NCI-H524 (cell line): ENCODE results near the gene HPSE.
"Not testable (repeated sequence)": the region's sequence is repeated elsewhere in the genome, so short reads cannot be mapped to it uniquely, and the experiment has no call there.

ENCODE experiments used
- DNase-seq, 2 experiments: peaks; one replicate each; lab custom pipeline; 2025; lab: John Stamatoyannopoulos, UW

The HPSE gene

DNA sequence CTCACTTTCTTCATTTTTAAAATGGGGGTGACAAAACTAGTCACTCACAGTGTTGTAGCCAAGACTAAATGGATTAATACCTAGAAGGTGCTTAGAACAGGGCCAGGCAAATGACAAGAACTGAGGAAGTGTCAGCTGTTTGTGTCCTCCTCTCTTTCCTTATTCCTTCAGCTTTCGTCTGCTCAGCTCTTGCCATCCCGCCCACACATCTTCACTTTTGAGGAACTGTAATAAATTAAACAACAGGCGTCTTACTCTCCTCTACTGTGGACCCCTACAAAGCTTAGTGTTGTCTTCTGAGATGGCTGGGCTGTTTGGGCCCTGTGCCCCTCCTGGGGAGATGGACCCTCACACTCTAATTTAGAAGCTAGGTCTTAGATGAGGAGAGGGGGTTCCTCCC is 2.7 kb downstream of the HPSE start:
- no peak for DNase-seq

DNA sequence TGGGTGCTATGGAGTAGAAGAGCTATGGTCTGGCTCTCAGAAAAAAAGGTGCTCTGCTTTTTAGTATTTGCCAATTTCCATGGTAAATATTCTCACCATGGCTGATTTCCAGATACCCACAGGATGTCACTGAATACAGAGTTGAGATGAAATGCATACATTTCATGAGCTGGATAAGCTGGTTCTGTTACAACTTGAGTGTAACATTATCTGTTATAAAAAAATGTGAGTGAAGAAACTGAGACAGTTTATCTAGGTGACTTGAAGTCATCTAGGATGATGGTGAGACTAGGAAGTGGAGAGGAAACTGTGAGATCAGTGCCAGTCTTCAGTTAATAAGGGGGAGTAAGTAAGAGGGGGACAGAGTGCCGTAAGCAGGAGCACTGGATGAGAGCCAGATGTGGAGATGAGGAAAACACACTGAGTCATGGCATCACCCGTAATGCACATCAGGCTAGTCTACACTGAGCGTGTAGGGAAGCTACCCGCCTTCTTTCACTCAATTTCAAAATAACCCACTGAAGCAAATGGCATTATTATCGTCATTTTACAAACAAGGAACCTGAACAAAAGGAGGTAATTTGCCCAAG is 5.0 kb downstream of the HPSE start:
- no peak for DNase-seq

DNA sequence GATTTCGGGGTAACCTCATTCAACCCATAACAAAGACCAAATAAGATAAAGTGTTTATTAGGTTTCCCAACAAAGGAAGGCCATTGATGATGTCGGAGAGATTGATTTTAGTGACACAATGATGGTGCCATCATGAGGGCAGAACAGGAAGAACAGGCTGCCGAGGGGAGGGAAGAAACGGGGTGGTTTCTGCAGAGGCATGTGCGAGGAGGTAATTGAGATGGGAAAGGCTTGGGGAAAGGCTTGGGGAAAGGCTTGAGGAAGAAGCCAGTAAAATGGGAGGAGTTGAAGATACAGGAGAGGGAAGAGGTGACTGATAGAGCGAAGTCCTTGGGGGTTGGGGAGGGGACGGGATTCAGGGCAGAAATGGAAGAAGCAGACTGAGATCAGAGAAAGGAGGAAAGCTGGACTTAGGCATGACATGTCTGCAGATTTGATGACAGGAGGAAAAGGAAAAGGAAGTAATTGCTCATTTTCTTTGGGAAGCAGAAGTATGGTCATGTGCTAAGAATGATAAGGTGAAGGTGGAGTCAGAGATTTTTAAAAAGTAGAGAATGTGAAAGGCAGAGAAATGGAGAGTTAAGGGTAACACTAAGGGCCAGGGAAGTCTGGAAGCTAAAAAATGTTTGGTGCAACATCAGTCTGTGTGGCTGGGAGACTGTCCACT is 6.0 kb downstream of the HPSE start:
- no peak for DNase-seq

- no peak for DNase-seq
Observed at GRCh38 chr4:83326546-83326945, 8.1 kb downstream of the HPSE start.

- DNase-seq: not testable (repeated sequence)
Observed at GRCh38 chr4:83325306-83325705, 9.3 kb downstream of the HPSE start.

- no peak for DNase-seq
Observed at GRCh38 chr4:83323136-83323535, 11.5 kb downstream of the HPSE start.

- DNase-seq: no peak
Observed at GRCh38 chr4:83320548-83320947, 14.1 kb downstream of the HPSE start.

DNA sequence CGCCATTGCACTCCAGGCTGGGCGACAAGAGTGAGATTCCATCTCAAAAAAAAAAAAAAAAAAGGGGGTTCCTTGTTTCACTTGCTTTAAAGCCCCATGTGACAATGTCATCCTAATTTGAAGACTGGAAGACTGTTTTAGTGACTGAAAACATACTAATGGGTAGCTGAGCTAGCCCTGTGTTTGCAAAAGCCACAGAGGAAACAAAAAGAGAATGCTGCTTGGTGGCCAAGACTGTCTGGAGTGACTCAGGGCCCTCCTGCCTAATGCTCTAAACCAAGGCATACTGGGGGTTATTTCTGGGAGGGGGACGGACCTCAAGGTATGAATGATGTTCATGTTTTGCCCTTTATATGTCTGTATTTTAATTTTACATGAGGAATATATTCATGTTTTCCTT is 16.0 kb downstream of the HPSE start:
- no peak for DNase-seq

DNA sequence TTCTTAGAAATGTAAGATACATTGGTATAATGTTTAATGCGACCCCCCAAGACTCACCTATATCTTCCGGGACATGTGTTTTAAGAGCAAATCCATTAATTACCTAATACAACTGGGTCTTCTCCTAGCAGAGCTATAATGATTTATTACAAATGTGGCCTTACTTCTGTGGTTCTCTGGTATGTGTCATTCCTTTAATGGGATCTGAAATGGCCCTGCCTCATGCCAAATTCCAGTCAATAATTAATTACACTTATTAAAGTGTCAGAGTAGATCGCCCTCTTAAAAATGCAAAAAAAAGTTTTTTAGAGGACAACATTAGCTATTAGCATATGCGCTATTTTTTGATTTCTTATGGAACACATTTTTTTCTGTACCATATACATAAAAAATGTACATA is 17.0 kb downstream of the HPSE start:
- no peak for DNase-seq

DNA sequence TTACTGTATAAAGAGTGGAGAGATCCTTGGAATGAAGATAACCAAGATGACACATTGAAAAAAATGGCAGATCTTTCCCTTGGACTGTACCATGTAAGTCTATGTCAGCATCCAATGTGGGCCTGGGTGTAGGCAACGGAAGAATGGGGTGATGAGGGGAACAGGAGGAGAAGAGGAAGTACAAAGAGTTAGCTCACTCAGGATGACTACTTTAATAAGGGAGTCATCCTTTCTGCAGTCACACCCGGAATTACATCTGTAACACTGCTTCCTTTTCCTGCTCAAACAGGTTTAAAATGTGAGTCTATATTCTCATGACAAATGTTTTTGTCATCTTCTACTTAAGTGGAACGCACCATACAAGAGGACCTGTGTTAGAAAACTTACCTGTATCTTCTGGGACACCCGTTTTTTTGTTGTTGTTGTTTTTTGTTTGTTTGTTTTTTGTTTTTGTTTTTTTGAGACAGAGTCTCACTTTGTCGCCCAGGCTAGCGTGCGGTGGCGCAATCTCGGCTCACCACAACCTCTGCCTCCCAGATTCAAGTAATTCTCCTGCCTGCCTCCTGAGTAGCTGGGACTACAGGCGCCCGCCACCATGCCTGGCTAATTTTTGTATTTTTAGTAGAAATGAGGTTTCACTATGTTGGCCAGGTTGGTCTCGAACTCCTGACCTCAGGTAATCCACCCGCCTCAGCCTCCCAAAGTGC is 18.0 kb downstream of the HPSE start:
- no peak for DNase-seq

- DNase-seq: no peak
Observed at GRCh38 chr4:83315341-83315870, 19.2 kb downstream of the HPSE start.

DNA sequence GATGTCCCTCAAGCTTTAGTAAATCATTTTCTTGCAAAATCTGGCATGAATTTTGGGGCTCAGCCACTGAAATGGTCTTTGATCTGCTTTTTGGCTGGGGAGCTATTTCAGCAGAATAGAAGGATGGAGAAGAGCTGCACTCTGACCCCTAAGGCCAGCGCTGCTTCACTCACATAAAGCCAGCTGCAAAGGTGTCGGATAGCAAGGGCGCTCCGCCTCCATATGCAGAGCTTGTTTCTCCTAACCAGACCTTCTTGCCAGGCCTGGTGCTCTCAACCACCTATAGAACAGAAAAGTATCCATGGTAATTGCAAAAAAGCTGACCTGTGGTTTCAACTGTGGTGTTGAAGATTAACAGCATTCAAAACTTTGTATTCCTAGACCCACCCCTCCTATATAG is 26.0 kb downstream of the HPSE start:
- DNase-seq: no peak

GRCh38 chr4:83307920-83308319 is 26.7 kb downstream of the HPSE start:
- DNase-seq: no peak

GRCh38 chr4:83305187-83305586 is 29.5 kb downstream of the HPSE start:
- DNase-seq: no peak

DNA sequence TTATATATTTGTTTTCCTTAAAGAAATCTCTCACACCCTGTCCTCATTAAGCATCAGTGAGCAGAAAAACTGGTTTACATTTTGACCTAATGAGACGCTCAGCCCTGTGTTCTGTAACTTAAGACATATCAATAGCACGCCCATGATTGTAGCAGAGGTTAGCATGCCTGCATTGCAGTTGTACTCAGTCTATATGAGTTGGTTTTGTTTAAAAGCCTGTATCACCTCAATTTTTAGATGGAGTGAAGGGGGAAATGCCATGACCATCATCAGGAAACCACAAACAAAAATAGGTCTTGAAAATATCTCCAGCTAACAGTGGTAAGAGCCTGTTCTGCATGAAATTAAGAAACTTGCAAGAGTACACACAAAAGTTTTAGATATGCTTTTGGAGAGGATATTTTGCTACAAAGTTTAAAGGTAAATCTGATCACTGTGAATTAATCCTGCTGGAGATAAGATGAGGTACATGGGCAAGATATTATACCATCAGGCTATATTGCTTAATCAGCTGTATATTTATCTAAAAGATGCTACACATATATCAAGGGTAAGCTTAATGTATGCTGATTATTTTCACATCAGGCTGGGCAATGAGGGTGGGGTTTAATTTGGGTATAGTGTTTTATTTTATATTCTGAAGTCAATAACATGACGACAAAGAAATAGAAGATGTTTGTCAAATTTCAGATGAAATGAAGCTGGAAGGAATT is 36.9 kb downstream of the HPSE start:
- no peak for DNase-seq

DNA sequence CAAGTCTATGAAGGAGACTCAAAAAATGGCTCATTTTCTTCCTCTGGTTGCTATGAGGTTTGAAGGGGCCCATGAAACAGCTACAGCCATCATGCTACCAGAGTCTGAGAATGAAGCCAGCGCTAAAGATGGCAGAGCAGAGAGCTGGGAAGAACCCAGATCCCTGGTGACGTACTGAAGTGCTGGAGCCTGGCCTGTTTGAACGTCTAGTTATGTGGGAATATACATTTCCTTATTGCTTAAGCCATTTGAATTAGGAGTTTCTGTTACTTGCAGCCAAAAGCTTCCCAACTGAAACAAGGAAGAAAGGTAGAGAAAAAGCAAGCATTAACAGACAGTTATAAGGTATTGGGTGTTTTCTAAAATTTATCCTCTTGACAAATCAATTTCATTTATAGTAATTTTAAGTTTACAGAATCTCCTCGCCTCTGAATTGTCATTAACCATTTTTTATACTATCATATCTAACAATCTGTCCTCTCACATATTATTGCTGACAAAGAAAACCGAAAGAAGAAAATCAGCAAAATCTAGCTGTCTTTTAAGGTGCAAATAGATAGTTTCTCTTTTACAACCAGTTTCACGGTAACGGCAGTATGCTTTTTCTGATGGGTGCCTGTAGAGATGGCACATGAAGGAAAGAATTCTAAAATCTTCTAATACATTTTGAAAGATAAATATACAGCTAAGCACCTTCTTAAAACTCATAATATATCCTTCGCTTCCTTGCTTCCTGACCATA is 41.2 kb downstream of the HPSE start:
- DNase-seq: no peak

GRCh38 chr4:83290059-83290774 is 44.4 kb downstream of the HPSE start:
- not testable (repeated sequence) for DNase-seq

DNA sequence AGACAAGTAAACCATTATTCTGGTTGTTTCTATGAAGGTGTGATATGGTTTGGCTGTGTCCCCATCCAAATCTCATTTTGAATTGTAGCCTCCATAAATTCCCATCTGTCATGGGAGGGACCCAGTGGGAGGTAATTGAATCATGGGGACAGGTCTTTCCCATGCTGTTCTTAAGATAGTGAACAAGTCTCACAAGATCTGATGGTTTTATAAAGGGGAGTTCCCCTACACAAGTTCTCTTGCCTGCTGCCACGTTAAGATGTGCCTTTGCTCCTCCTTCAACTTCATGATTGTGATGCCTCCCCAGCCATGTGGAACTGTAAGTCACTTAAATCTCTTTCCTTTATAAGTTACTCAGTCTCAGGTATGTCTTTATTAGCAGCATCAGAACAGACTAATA is 46.3 kb downstream of the HPSE start:
- DNase-seq: not testable (repeated sequence)

DNA sequence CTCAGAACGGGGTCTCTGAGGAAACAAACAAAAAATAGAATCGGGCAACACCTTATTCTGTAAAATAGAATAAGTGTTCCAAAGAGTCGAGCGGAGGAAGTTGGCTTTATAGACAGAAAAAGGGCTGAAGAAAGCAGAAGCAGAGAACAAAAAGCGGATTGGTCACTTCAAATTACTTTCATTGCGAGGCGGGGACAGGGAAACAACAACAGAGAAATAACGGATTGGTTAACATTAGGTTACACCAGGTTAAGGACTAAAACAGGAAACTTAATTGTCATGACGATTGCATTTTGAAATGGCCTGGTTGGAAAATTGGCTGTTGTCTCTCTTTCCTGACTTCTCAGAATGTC is 49.6 kb downstream of the HPSE start:
- DNase-seq: peak; percentile 2 to 21

DNA sequence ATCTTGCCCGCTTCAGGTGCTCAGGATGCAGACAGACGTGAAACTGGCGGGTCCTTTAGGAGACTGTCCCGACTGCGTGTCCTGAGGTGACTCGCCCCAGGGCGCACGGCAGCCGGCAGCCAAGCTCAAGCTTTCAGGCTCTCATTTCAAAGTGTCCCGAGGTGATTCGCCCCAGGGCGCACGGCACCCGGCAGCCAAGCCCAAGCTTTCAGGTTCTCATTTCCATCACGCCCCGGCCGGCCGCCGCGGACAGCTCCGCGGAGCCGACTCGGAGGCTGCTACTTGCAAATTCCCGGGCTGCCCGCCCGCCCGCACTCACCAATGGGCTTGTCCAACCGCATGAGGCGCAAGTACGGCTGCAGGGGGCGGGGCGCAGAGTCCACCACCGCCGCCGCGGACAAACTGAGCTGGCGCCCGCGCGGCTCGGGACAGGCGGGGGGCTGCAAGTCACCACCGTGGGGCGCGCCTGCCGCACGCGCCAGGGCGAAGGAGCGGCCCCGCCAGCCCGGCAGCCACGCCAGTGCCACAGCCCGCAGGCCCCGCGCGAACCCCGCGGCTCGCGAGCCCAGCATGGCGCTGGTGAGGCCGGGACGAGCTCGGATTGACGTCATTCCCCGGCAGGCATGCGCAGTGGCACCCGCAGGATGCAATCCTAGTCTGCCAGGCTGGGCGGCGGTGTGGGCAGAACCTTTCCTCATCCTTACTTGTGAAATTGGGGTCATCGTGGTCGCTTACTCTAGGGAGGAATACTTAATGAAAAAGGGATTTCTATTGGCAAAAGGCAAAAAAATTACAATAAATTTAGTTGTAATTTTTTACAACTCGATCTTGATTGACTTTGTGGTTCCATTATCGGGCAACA is 50.2 kb downstream of the HPSE start, which contains the start of gene COQ2:
Gene COQ2 (minus strand): TSS at position 606 of the 862 bp plus-strand sequence. CDS start 34 bp downstream, at position 572.
- peak; percentile 80 to 82 for DNase-seq
